GM19035 (cell line): ENCODE data around the gene KLKB1.

ENCODE experiments used
- ATAC-seq: cut with Tn5 transposase; IDR thresholded peaks from one replicate; pipeline ENCODE4 v1.9.1; 2021; ENCODE audit not compliant: unreplicated experiment

KLKB1 gene

GRCh38 chr4:186227221-186227620 lies at the start of gene KLKB1:
TSS of gene KLKB1 (plus strand) at chr4:186227507. CDS start at chr4:186228196, 689 bp downstream.
- no peak for ATAC-seq

- ATAC-seq = no peak
Observed at GRCh38 chr4:186188107-186188506, 39.2 kb upstream of the KLKB1 start.

GRCh38 chr4:186189656-186190055 lies 37.7 kb upstream of the KLKB1 start:
- no peak for ATAC-seq

GRCh38 chr4:186190581-186191199 lies 36.6 kb upstream of the KLKB1 start:
- peak; percentile 31 for ATAC-seq

- peak; percentile 84 for ATAC-seq
Observed at GRCh38 chr4:186191200-186192065, 35.9 kb upstream of the KLKB1 start, which contains the start of gene CYP4V2. TSS of gene CYP4V2 (plus strand) at chr4:186191567. CDS start at chr4:186191824, 257 bp downstream.

GRCh38 chr4:186192066-186192612 lies 35.2 kb upstream of the KLKB1 start:
- no peak for ATAC-seq

- ATAC-seq = no peak
Observed at GRCh38 chr4:186193851-186194250, 33.5 kb upstream of the KLKB1 start.

GRCh38 chr4:186196063-186196462 lies 31.2 kb upstream of the KLKB1 start:
- no peak for ATAC-seq

GRCh38 chr4:186200516-186200915 lies 26.8 kb upstream of the KLKB1 start:
- ATAC-seq = no peak

- no peak for ATAC-seq
Observed at GRCh38 chr4:186201010-186201409, 26.3 kb upstream of the KLKB1 start.

GRCh38 chr4:186201535-186202230 lies 25.6 kb upstream of the KLKB1 start:
- peak; percentile 89 for ATAC-seq

GRCh38 chr4:186202490-186203140 lies 24.7 kb upstream of the KLKB1 start:
- ATAC-seq = no peak

GRCh38 chr4:186203406-186203805 lies 23.9 kb upstream of the KLKB1 start:
- no peak for ATAC-seq

- ATAC-seq = no peak
Observed at GRCh38 chr4:186204103-186204559, 23.2 kb upstream of the KLKB1 start.

GRCh38 chr4:186204686-186205085 lies 22.6 kb upstream of the KLKB1 start:
- ATAC-seq = no peak

- ATAC-seq = no peak
Observed at GRCh38 chr4:186205156-186205555, 22.2 kb upstream of the KLKB1 start.

GRCh38 chr4:186216465-186217024 lies 10.8 kb upstream of the KLKB1 start:
- no peak for ATAC-seq

- ATAC-seq = no peak
Observed at GRCh38 chr4:186217733-186218293, 9.5 kb upstream of the KLKB1 start.

- ATAC-seq = no peak
Observed at GRCh38 chr4:186221624-186222023, 5.7 kb upstream of the KLKB1 start.

GRCh38 chr4:186225848-186226247 lies 1.5 kb upstream of the KLKB1 start:
- ATAC-seq = no peak
